HG02798 (cell line): ENCODE data around the gene ITK.

Experiments
- ATAC-seq: cut with Tn5 transposase; IDR thresholded peaks from one replicate; pipeline ENCODE4 v1.9.1; 2021; ENCODE audit warnings: mild to moderate bottlenecking; ENCODE audit not compliant: unreplicated experiment, poor library complexity

Gene ITK

GRCh38 chr5:157271740-157272271 lies 91.2 kb downstream of the ITK start:
- peak; percentile 90 for ATAC-seq

GRCh38 chr5:157273131-157273556 lies 92.5 kb downstream of the ITK start:
- peak; percentile 56 for ATAC-seq

GRCh38 chr5:157275403-157275802 lies 94.8 kb downstream of the ITK start:
- ATAC-seq = no peak

- ATAC-seq = no peak
These were observed 97.8 kb downstream of the ITK start for GRCh38 chr5:157278319-157279037.

- no peak for ATAC-seq
These were observed 99.1 kb downstream of the ITK start for GRCh38 chr5:157279605-157280239.

- no peak for ATAC-seq
These were observed 100.3 kb downstream of the ITK start for GRCh38 chr5:157280927-157281326.

GRCh38 chr5:157282150-157282549 lies 101.5 kb downstream of the ITK start:
- ATAC-seq = no peak

GRCh38 chr5:157283434-157283833 lies 102.8 kb downstream of the ITK start:
- peak; percentile 99 for ATAC-seq

GRCh38 chr5:157284458-157285212 lies 104.0 kb downstream of the ITK start:
- ATAC-seq = no peak

- no peak for ATAC-seq
These were observed 104.8 kb downstream of the ITK start for GRCh38 chr5:157285310-157286035.

GRCh38 chr5:157286761-157287211 lies 106.1 kb downstream of the ITK start:
- ATAC-seq = no peak

GRCh38 chr5:157288405-157289163 lies 107.9 kb downstream of the ITK start:
- no peak for ATAC-seq

- no peak for ATAC-seq
These were observed 108.7 kb downstream of the ITK start for GRCh38 chr5:157289164-157289819.

GRCh38 chr5:157290156-157290980 lies 109.7 kb downstream of the ITK start:
- ATAC-seq = no peak

GRCh38 chr5:157290981-157291711 lies 110.5 kb downstream of the ITK start:
- peak; percentile 97 for ATAC-seq

GRCh38 chr5:157292599-157292998 lies 112.0 kb downstream of the ITK start:
- no peak for ATAC-seq

- no peak for ATAC-seq
These were observed 113.9 kb downstream of the ITK start for GRCh38 chr5:157294407-157295091.
